IMR-90 (cell line): ENCODE data around the gene HAGH. TPM values are rescaled to one million over a fixed set of nuclear protein-coding genes. Genes with fewer than 3 reads are reported as not detected.
A peak's percentile ranks its signal among the peaks of the same experiment; 100 is the strongest.

ENCODE experiments used
- ATAC-seq: fragments of 200-7000 bp; cut with Tn5 transposase; 2 replicates; pipeline ENCODE4 v1.9.1; 2020; ENCODE audit warnings: low read depth, mild to moderate bottlenecking, moderate library complexity
- BruUV-seq: library from RNA; stranded (reverse); fragments of 400-500 nt; replicated peaks from 2 replicates; lab custom pipeline; 2021; lab: Mats Ljungman, UMichigan
- CTCF ChIA-PET: fragments of 300-600 bp; formaldehyde crosslinking; extraction: SDS; loops from one replicate; lab custom pipeline; 2021; ENCODE audit warnings: antibody characterized with exemption; lab: Yijun Ruan, JAX
- POLR2A ChIA-PET: fragments of 300-600 bp; sonication (Branson Sonifier 250); formaldehyde crosslinking; loops from one replicate; lab custom pipeline; 2022; ENCODE audit warnings: antibody characterized with exemption; ENCODE audit not compliant: unreplicated experiment; lab: Charles Lee
- DNase-seq: peaks from one replicate; pipeline ENCODE4 v3.0.0; 2013
- H2AFZ ChIP-seq: replicated peaks from 2 replicates; pipeline ENCODE3; 2013; ENCODE audit warnings: low read length, mild to moderate bottlenecking; ENCODE audit not compliant: poor library complexity
- H2AK5ac ChIP-seq: 2 replicates; pipeline ENCODE4 v1.6.1; 2013; ENCODE audit warnings: low read depth, low read length, inconsistent platforms
- H2AK9ac ChIP-seq: replicated peaks from 2 replicates; pipeline ENCODE3; 2013; ENCODE audit warnings: mild to moderate bottlenecking, low read depth, low read length, moderate library complexity; ENCODE audit not compliant: poor library complexity
- H2BK120ac ChIP-seq: 2 replicates; pipeline ENCODE4 v1.6.1; 2013; ENCODE audit warnings: low read depth, low read length, inconsistent platforms
- H2BK15ac ChIP-seq: 3 replicates; pipeline ENCODE4 v1.6.1; 2013; ENCODE audit warnings: low read depth, low read length, inconsistent platforms
- H2BK20ac ChIP-seq: 2 replicates; pipeline ENCODE4 v1.6.1; 2013; ENCODE audit warnings: low read depth, mild to moderate bottlenecking, inconsistent platforms, low read length, moderate library complexity
- H2BK5ac ChIP-seq: 2 replicates; pipeline ENCODE4 v1.6.1; 2013; ENCODE audit warnings: mild to moderate bottlenecking, low read depth, low read length, inconsistent platforms; ENCODE audit not compliant: poor library complexity, severe bottlenecking
- H3K14ac ChIP-seq: replicated peaks from 2 replicates; pipeline ENCODE4 v1.6.1; 2013; ENCODE audit warnings: low read depth, low read length, inconsistent platforms
- H3K18ac ChIP-seq: 2 replicates; pipeline ENCODE4 v1.6.1; 2013; ENCODE audit warnings: low read depth, low read length, control low read depth
- H3K23ac ChIP-seq: 2 replicates; pipeline ENCODE4 v1.6.1; 2013; ENCODE audit warnings: low read depth, low read length, inconsistent platforms
- H3K27ac ChIP-seq: 2 replicates; pipeline ENCODE4 v1.5.1; 2013; ENCODE audit warnings: mild to moderate bottlenecking, control low read depth, low read length; ENCODE audit not compliant: insufficient read depth
- H3K27me3 ChIP-seq: 2 replicates; pipeline ENCODE4 v1.6.1; 2013; ENCODE audit warnings: low read length; ENCODE audit not compliant: control insufficient read depth, insufficient read depth
- H3K36me3 ChIP-seq: 2 replicates; pipeline ENCODE4 v1.6.1; 2013; ENCODE audit warnings: low read length, mixed read lengths; ENCODE audit not compliant: control insufficient read depth, insufficient read depth
- H3K4ac ChIP-seq: 2 replicates; pipeline ENCODE4 v1.6.1; 2013; ENCODE audit warnings: low read depth, low read length, inconsistent platforms
- H3K4me1 ChIP-seq: 2 replicates; pipeline ENCODE4 v1.6.1; 2013; ENCODE audit warnings: low read length, mixed read lengths; ENCODE audit not compliant: control insufficient read depth, insufficient read depth
- H3K4me2 ChIP-seq: 2 replicates; pipeline ENCODE4 v1.6.1; 2013; ENCODE audit warnings: low read depth, mild to moderate bottlenecking, control low read depth, low read length, moderate library complexity
- H3K4me3 ChIP-seq: 2 replicates; pipeline ENCODE4 v1.5.1; 2013; ENCODE audit warnings: low read depth, mild to moderate bottlenecking, control low read depth, low read length, moderate library complexity; ENCODE audit not compliant: insufficient read depth
- H3K56ac ChIP-seq: 2 replicates; pipeline ENCODE4 v1.6.1; 2013; ENCODE audit warnings: low read length, inconsistent platforms; ENCODE audit not compliant: insufficient read depth; ENCODE audit errors: extremely low read depth
- H3K79me1 ChIP-seq, 2 experiments: 2 replicates each; pipeline ENCODE4 v1.6.1; 2013; ENCODE audit warnings: low read length in 2 of 2, inconsistent platforms in 1 of 2, low read depth in 1 of 2
- H3K9ac ChIP-seq: 2 replicates; pipeline ENCODE4 v1.6.1; 2013; ENCODE audit warnings: low read depth, low read length, control low read depth
- H3K9me1 ChIP-seq: 2 replicates; pipeline ENCODE4 v1.6.1; 2013; ENCODE audit warnings: low read length, inconsistent platforms; ENCODE audit not compliant: insufficient read depth
- H3K9me3 ChIP-seq: 2 replicates; pipeline ENCODE4 v1.6.1; 2013; ENCODE audit warnings: low read length; ENCODE audit not compliant: control insufficient read depth, insufficient read depth
- H4K20me1 ChIP-seq: 2 replicates; pipeline ENCODE4 v1.6.1; 2013; ENCODE audit warnings: low read length, inconsistent platforms; ENCODE audit not compliant: insufficient read depth
- H4K5ac ChIP-seq: 2 replicates; pipeline ENCODE4 v1.6.1; 2013; ENCODE audit warnings: mild to moderate bottlenecking, low read depth, low read length, control low read depth
- H4K8ac ChIP-seq, 2 experiments: 2 replicates each; pipeline ENCODE4 v1.6.1; 2013; ENCODE audit warnings: low read depth in 2 of 2, low read length in 2 of 2, control low read depth in 1 of 2, inconsistent platforms in 1 of 2
- H4K91ac ChIP-seq: 2 replicates; pipeline ENCODE4 v1.6.1; 2013; ENCODE audit warnings: low read depth, low read length, inconsistent platforms; ENCODE audit not compliant: insufficient read depth
- CEBPB ChIP-seq: IDR thresholded peaks from 2 replicates; pipeline ENCODE4 v1.6.1; 2012; ENCODE audit warnings: low read depth, low read length, improper control_type of control experiment
- CHD1 ChIP-seq: IDR thresholded peaks from 2 replicates; pipeline ENCODE4 v1.6.1; 2012; ENCODE audit warnings: low read depth, low read length, improper control_type of control experiment
- CTCF ChIP-seq: conservative IDR thresholded peaks from 2 replicates; pipeline ENCODE4 v1.5.1; 2012; ENCODE audit warnings: mild to moderate bottlenecking, low read depth, low read length, improper control_type of control experiment
- FOS ChIP-seq: fragments of 150-350 bp; IDR thresholded peaks from 2 replicates; pipeline ENCODE4 v1.6.1; 2016; ENCODE audit warnings: low read depth, low read length
- MAFK ChIP-seq: IDR thresholded peaks from 2 replicates; pipeline ENCODE4 v1.6.1; 2012; ENCODE audit warnings: low read depth, low read length, improper control_type of control experiment
- MXI1 ChIP-seq: IDR thresholded peaks from 2 replicates; pipeline ENCODE4 v1.6.1; 2012; ENCODE audit warnings: low read depth, mild to moderate bottlenecking, low read length, moderate library complexity, borderline replicate concordance
- NFE2L2 ChIP-seq: fragments of 150-350 bp; IDR thresholded peaks from 2 replicates; pipeline ENCODE4 v1.6.1; 2016; ENCODE audit warnings: low read depth, mild to moderate bottlenecking, low read length
- POLR2A ChIP-seq: IDR thresholded peaks from 2 replicates; pipeline ENCODE4 v1.6.1; 2012; ENCODE audit warnings: mild to moderate bottlenecking, low read depth, low read length
- RCOR1 ChIP-seq: IDR thresholded peaks from 2 replicates; pipeline ENCODE4 v1.6.1; 2012; ENCODE audit warnings: mild to moderate bottlenecking, low read length, improper control_type of control experiment; ENCODE audit not compliant: insufficient replicate concordance
- USF2 ChIP-seq: fragments of 150-350 bp; IDR thresholded peaks from 2 replicates; pipeline ENCODE4 v1.6.1; 2017; ENCODE audit warnings: mild to moderate bottlenecking, antibody characterized with exemption, low read length, low read depth
- WGBS, 2 experiments: methylation state at CpG; one replicate each; pipeline versions ENCODE4 v1.1.5 to v1.1.7; 2013; ENCODE audit warnings: missing lambda C conversion rate in 2 of 2; ENCODE audit not compliant: insufficient read length in 1 of 2; ENCODE audit errors: extremely low coverage in 2 of 2; 5-methylcytosine and 5-hydroxymethylcytosine counted together
- dilution Hi-C: fragments of 300-500 bp; cut with HindIII; formaldehyde crosslinking; loops from one replicate; pipeline ENCODE4 v1.14.3; 2018; ENCODE audit warnings: low sequenced_read_pairs; ENCODE audit not compliant: unreplicated experiment
- in situ Hi-C: fragments of 300-500 bp; cut with MboI; formaldehyde crosslinking; loops from 3 replicates; pipeline ENCODE4 v1.14.3; 2019; ENCODE audit warnings: low sequenced_read_pairs, inconsistent platforms, mixed read lengths
- intact Hi-C: fragments of 100-400 bp; cut with micrococcal nuclease; formaldehyde crosslinking; loops from 2 replicates; pipeline ENCODE4 v1.10.0; 2022
- polyA plus RNA-seq, 3 experiments: library from polyadenylated mRNA; depleted of rRNA; stranded (reverse); fragments of >200 nt; gene quantifications; 2 replicates each; pipeline ENCODE4 v1.2.3, GENCODE V29; 2012; ENCODE audit warnings: low replicate concordance in 1 of 3
- total RNA-seq: library from RNA; depleted of rRNA; stranded (reverse); fragments of >200 nt; gene quantifications from 2 replicates; pipeline ENCODE4 v1.2.3, GENCODE V29; 2012

Gene HAGH
- total and polyA plus RNA-seq, 2 of the 4 experiments (the other 2 are of a cell fraction): 30.8 to 52.2 TPM

DNA sequence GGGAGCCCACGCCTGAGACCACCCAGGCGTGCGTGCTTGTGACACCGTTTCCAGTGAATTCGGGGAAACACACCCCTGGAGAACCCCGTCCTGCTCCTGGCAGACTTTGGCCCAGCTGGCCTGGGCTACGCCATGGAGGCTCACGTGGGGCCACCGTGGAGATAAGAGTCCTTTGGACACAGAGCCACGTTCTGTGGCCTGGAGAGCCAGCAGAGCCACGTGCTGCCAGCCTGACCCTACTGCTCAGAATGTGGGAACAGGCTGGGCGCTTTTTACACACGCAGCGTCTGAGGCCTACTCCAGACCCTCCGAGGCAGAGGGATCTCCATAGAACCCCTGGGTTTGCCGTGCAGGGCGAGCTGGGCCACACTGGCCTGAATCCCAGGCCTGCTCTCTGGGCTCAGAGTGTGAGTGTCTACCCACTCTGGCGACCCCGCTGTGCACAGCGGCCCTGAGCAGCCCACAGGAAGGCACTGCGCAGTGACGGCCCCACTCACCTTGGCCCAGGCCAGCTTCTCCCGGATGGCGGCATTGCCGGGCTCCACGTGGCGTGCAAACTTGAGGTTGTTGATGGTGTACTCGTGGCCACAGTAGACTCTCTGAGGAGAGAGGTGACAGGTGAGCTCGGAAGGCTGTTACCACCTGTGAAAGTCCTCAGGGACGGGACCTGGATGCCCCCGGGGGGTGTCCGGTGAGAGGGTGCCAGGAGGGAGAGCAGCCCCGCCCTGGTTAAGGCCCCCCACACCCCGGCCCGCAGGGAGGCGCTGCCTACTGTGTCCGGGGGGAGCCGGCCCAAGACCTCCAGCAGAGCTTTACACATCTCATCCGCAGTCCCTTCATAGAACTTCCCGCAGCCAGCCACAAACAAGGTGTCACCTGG is 10.0 kb downstream of the HAGH start:
- no TSS peak for BruUV-seq
- intact Hi-C loops: no loop called here
- ATAC-seq: no peak

More for the DNA sequence above, 10.0 kb downstream of the HAGH start:
- Histone ChIP-seq H3K9ac (no peak overlapping the region), H4K91ac (no peak overlapping the region), H3K18ac (no peak overlapping the region), H3K4me1 (peaks cover 4% of the 10 kb centered on the region; the same call in 1 of the 2 replicates), H2AK9ac (peak overlapping the region; percentile 79), H3K56ac (no peak overlapping the region), H2BK20ac (no peak overlapping the region), H3K36me3 (peaks cover 15% of the 10 kb centered on the region), H3K4ac (no peak overlapping the region), H2BK120ac (no peak overlapping the region), H4K5ac (no peak overlapping the region), H3K4me3 (no peak overlapping the region), H2AFZ (no peak overlapping the region), H3K27ac (no peak overlapping the region), H3K4me2 (no peak overlapping the region), H2BK15ac (no peak overlapping the region), H3K79me1 (no peaks in the 10 kb centered on the region), H2BK5ac (no peak overlapping the region), H3K27me3 (no peaks in the 10 kb centered on the region), H3K9me3 (no peaks in the 10 kb centered on the region), H3K9me1 (peaks cover 2% of the 10 kb centered on the region; the same call in 1 of the 2 replicates), H3K14ac (no peak overlapping the region), H4K20me1 (no peaks in the 10 kb centered on the region), H2AK5ac (no peak overlapping the region), H3K23ac (no peak overlapping the region), H4K8ac (no peak overlapping the region)
- no peak for DNase-seq
- TF ChIP-seq FOS: no peak
- TF ChIP-seq MAFK: no peak
- TF ChIP-seq CHD1: no peak
- no peak for TF ChIP-seq MXI1
- no peak for TF ChIP-seq POLR2A
- TF ChIP-seq NFE2L2: no peak
- no peak for TF ChIP-seq CEBPB
- no peak for TF ChIP-seq RCOR1
- TF ChIP-seq USF2: no peak
- TF ChIP-seq CTCF: no peak
- WGBS, 2 experiments: 97% methylated on average over 16 of the region's 40 CpGs; no CpG with 5 or more reads in 1 of the 2 experiments
- in situ Hi-C loops: no loop called here
- CTCF ChIA-PET: no interaction called here
- dilution Hi-C loops: no loop called here
- POLR2A ChIA-PET: no interaction called here
